Neuron (in vitro differentiated cells): ENCODE measurements around the gene TTC28.

ENCODE experiments used
- H2AFZ ChIP-seq: one replicate; pipeline ENCODE4 v1.6.1; 2013; ENCODE audit warnings: low read depth, mild to moderate bottlenecking, inconsistent platforms, low read length, moderate library complexity
- H3K27me3 ChIP-seq: one replicate; pipeline ENCODE4 v1.6.1; 2013; ENCODE audit warnings: low read length; ENCODE audit not compliant: insufficient read depth
- H3K36me3 ChIP-seq: one replicate; pipeline ENCODE4 v1.6.1; 2013; ENCODE audit warnings: low read length; ENCODE audit not compliant: insufficient read depth
- H3K4me1 ChIP-seq: one replicate; pipeline ENCODE4 v1.6.1; 2013; ENCODE audit warnings: low read length; ENCODE audit not compliant: insufficient read depth
- H3K4me3 ChIP-seq: 2 replicates; pipeline ENCODE4 v1.5.1; 2013; ENCODE audit warnings: mild to moderate bottlenecking, low read length, moderate library complexity
- H3K9me3 ChIP-seq: one replicate; pipeline ENCODE4 v1.6.1; 2013; ENCODE audit warnings: low read length

TTC28 gene

DNA sequence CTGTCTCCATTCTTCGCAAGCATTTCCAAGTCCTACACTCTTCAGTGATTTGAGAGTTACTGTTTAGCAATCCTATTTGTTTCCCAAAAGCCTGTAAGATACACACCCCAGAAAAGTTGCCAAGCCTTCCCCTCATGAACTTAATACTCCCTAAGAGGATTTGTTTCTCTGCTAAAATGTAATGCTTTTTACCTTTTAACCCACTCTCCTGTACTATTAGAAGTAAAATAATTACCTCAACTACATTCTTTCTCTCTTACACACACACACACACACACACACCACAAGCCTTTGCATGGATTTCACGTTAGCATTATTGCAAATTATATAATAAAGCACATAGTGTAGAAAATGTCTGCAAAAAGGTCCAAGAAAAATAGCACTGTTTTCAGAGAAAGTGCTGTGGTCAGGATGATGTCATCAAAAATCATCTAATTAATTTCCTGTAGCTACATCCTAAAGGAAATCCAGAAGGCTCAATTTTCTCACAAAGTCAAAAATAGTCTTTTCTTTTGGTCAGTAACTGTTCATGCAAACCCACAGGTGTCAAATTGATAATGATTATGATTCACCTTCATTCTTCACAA is 396.5 kb downstream of the TTC28 start:
- no peak overlapping the region for H2AFZ ChIP-seq
- H3K27me3 ChIP-seq, result no peaks in the 10 kb centered on the region
- H3K36me3 ChIP-seq, result peaks cover 1% of the 10 kb centered on the region
- no peaks in the 10 kb centered on the region for H3K4me1 ChIP-seq
- H3K9me3 ChIP-seq, result no peaks in the 10 kb centered on the region
- no peak overlapping the region for H3K4me3 ChIP-seq

DNA sequence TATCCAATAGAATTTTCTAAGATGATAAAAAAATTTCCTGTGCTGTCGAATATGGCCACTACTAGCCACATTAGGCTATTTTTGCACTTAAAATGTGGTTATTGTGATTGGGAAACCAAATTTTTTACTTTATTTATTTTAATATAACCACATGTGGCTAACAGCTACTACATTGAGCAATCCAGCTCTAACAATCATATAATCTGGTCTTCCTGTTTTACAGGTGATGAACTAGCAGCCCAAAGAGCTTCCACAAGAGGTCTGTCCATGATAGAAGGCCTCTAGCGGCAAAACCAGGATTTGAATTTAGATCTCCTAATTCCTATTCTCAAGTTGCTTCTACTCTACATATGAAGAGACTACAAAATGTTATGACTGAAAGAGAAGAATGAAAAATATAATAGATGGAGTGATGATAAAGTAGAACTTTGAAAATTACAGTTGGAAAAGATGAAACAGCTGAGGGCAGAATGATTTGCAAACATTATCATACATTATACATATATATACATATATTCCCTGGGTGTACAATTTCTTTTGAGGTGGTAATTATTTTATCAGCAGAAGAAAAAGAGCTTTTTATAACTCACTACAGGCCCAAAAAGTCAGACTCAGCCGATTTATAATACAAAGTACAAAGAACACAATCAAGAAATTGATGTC is 397.1 kb downstream of the TTC28 start:
- Histone ChIP-seq H3K9me3 (no peaks in the 10 kb centered on the region), H3K36me3 (peaks cover 1% of the 10 kb centered on the region), H2AFZ (no peak overlapping the region), H3K4me1 (no peaks in the 10 kb centered on the region), H3K4me3 (no peak overlapping the region), H3K27me3 (no peaks in the 10 kb centered on the region)

DNA sequence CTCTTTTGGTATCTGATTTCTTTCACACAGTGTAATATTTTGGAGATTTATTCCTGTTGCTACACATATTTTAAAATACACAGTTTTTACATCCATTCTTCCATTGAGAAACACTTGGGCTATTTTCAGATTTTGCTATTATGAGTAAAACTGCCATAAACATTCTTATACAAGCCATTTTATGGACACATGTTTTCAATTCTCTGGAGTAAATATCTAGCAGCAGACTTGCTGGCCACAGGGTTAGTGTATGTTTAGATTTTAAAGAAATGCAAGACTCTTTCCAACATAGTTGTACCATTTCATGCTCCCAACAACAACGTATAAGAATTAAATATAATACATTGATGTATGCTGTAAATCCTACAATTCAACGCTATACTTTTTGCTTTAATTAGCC is 399.8 kb downstream of the TTC28 start:
- Histone ChIP-seq H2AFZ (no peak overlapping the region), H3K9me3 (no peaks in the 10 kb centered on the region), H3K4me3 (no peak overlapping the region), H3K4me1 (no peaks in the 10 kb centered on the region), H3K27me3 (no peaks in the 10 kb centered on the region), H3K36me3 (peaks cover 1% of the 10 kb centered on the region)

DNA sequence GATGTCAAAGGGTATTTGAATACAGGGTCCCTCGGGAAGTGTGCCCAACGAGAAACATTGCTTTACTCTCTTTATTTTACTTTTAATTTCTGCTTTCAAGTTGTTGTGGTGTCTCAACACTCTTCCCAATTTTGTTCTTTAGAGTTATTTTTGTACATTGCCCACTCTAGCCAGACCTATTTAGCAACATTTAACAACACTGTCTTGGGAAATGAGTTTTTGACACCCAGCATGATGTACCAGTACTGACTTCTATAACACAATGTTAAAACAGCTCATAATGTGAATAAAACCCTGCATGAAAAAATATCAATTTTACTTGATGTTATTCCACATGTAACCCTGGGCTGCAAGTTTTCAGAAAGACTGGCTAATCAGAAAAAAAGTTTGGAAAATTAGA is 410.4 kb downstream of the TTC28 start:
- no peaks in the 10 kb centered on the region for H3K4me1 ChIP-seq
- H3K9me3 ChIP-seq, result no peaks in the 10 kb centered on the region
- H3K4me3 ChIP-seq, result no peak overlapping the region
- no peaks in the 10 kb centered on the region for H3K36me3 ChIP-seq
- no peak overlapping the region for H2AFZ ChIP-seq
- H3K27me3 ChIP-seq, result no peaks in the 10 kb centered on the region

DNA sequence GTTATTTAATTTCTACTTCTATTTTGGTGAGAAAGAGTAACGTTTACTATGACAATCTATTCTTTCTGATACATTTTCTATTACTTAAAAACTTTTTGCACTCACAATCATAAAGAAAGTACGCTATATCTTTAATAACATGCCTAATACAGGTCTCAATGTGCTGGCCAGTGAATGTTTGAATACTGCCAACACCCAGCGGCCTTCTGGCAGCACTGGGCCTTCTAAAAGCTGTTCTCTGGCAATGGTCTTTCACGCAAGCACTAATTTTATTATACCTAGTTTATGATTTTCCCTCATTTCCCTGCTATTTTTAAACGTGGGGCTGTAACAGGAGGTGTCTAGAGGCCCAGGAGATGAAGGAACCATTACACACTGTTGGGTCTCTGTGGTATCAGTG is 410.8 kb downstream of the TTC28 start:
- Histone ChIP-seq H2AFZ (no peak overlapping the region), H3K4me3 (no peak overlapping the region), H3K36me3 (no peaks in the 10 kb centered on the region), H3K9me3 (no peaks in the 10 kb centered on the region), H3K4me1 (no peaks in the 10 kb centered on the region), H3K27me3 (no peaks in the 10 kb centered on the region)

DNA sequence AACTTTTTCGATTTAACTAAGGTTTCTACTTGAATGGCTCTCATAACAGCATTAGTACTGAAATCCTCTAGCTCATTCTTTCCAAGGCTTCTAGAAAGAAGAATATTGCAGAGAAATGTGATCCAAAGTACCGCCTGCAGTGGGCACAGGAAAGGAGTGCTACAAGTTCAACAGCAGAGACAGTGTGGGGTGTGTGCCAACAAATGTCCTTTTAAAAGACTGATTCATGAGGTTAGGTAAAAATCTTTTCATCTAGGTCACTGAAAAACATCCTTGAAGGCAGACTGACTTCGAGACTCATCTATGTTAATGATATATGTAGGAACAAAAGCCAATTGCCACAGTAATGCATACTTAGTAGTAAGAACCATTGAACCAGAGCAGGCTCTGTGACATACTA is 411.5 kb downstream of the TTC28 start:
- Histone ChIP-seq H2AFZ (no peak overlapping the region), H3K36me3 (no peaks in the 10 kb centered on the region), H3K27me3 (no peaks in the 10 kb centered on the region), H3K4me1 (no peaks in the 10 kb centered on the region), H3K4me3 (no peak overlapping the region), H3K9me3 (no peaks in the 10 kb centered on the region)

DNA sequence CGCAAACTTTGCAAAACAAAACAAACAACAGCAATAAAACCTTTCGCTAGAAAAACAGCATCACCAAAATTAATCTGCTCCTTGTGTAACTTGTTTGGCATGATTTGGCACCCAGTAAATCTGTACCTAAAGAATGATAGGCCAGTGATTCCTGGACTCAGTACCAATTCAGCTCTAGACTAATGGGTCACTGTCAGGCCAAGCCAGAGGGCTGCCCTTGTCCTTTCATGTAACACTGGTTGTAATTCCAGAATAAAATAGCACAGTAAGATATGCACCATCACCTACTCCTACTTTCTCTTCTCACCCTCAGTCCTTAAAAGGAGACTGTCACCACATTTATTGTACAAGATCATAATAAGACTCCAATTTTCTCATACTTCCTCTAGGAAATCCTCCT is 419.0 kb downstream of the TTC28 start:
- Histone ChIP-seq H3K9me3 (peaks cover 3% of the 10 kb centered on the region), H3K4me1 (peaks cover 7% of the 10 kb centered on the region), H3K36me3 (no peaks in the 10 kb centered on the region), H3K4me3 (no peak overlapping the region), H2AFZ (no peak overlapping the region), H3K27me3 (no peaks in the 10 kb centered on the region)

DNA sequence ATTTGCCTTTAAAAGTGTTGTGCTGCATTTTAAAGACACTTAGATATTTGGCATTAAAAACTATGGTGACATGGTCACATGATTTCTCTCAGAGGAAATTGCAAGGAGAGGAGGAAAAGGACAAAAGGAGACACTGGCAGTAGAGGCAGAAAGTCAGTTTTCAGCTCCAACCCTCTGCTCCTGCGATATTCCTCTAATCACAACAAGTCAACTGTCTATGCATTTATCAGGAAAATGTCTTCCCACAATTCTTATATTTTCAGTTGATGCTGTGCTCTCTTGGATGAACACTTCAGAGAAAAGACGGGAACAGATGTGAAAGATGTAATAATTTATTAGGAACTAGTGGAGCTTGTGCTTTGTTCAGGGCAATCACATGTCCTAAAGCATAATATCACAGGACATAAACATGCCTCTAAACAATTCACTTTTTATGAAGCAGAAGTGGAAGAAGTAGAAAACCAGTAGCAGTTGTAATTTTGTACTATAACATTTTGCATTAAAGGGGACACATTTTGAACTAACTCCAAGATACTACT is 419.8 kb downstream of the TTC28 start:
- Histone ChIP-seq H3K4me3 (no peak overlapping the region), H2AFZ (no peak overlapping the region), H3K27me3 (no peaks in the 10 kb centered on the region), H3K36me3 (no peaks in the 10 kb centered on the region), H3K9me3 (peaks cover 3% of the 10 kb centered on the region), H3K4me1 (peaks cover 7% of the 10 kb centered on the region)

DNA sequence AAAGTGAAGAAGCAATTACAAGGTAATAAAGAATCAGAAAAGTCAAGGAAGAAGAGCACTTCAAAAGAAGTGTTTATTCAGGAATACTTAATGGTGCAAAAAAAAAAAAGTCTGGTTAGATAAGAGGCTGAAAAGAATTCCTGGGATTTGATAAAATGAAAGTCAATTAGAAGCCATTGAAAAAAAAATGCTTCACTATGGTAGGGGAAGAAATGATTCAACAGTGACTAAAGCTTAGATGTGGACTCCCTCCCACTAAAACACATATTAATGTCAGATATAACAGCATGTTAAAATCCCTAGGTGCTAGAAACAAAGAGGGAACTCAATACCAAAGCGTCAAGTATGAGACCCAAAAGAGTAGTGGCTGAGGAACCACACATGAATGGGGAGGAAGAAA is 425.2 kb downstream of the TTC28 start:
- H3K4me3 ChIP-seq, result no peak overlapping the region
- H3K27me3 ChIP-seq, result no peaks in the 10 kb centered on the region
- no peaks in the 10 kb centered on the region for H3K36me3 ChIP-seq
- H3K9me3 ChIP-seq, result peaks cover 3% of the 10 kb centered on the region
- H3K4me1 ChIP-seq, result peaks cover 7% of the 10 kb centered on the region
- no peak overlapping the region for H2AFZ ChIP-seq

DNA sequence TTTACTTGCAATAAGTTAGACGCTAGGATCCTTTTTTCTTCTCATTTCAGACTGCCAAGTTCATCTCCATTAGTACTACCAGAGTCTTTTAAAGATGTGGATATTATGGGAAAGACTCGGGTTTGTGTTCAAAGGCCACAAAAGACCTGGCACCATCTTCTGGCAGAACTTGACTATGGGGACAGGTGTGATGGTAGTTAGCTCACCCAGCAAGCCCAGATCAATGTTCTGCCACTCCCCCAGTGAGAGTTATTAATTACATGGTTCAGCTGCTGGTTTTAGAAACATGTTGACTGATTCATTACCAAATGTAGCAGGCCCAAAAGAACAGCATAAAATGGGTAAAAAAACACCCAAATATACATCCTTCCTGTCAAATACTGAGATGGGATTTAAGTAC is 427.1 kb downstream of the TTC28 start:
- H3K27me3 ChIP-seq, result no peaks in the 10 kb centered on the region
- H3K36me3 ChIP-seq, result no peaks in the 10 kb centered on the region
- peaks cover 3% of the 10 kb centered on the region for H3K9me3 ChIP-seq
- no peak overlapping the region for H2AFZ ChIP-seq
- no peak overlapping the region for H3K4me3 ChIP-seq
- peaks cover 22% of the 10 kb centered on the region for H3K4me1 ChIP-seq

DNA sequence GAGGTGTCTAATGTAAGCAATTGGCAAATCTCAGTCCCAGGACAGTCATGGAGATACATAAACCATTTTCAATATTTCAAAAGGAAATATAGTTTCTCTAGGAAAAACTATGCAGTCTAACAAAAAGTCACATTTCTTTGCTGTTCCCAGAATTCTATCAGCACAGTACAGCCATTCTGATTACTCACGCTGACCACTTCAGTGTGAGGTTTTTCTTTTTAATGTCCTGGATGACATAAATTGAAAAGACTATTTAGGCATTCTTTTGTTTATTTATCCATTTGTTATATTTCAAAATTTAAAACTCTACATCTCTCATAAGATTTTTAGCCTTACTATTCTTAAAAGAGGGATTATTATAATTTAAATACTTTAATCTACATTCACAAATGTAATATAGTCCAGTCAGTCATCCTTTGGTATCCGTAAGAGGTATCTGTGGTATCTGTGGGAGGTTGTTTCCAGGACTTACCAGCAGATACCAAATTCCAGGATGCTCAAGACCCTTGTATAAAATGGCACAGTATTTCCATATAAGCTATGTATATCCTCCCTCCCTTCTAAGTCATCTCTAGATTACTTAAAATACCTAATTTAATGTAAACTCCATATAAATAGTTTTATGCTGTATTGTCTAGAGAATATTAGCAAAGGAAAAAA is 429.5 kb downstream of the TTC28 start:
- no peak overlapping the region for H2AFZ ChIP-seq
- H3K9me3 ChIP-seq, result no peaks in the 10 kb centered on the region
- no peaks in the 10 kb centered on the region for H3K27me3 ChIP-seq
- H3K36me3 ChIP-seq, result no peaks in the 10 kb centered on the region
- H3K4me1 ChIP-seq, result peaks cover 43% of the 10 kb centered on the region
- no peak overlapping the region for H3K4me3 ChIP-seq

DNA sequence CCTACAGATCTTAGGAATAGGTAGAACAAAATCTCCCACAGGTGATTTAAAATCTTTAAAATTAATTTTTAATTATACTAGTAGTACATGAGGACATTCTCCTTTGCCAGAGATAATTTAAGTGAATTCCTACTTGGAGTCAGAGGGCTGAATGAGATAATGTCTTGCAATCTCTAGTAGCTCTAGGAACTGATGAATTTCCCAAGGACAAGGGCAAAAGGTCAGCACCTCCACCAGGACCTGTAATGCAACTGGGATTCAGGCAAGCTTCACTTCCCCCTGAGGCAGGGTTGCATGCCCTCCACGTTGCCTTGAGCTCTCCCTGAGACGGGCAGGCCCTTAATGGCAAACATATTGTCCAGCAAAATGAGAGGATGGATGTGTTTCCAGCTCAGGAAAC is 430.2 kb downstream of the TTC28 start:
- Histone ChIP-seq H3K4me1 (peaks cover 49% of the 10 kb centered on the region), H2AFZ (no peak overlapping the region), H3K9me3 (no peaks in the 10 kb centered on the region), H3K27me3 (no peaks in the 10 kb centered on the region), H3K36me3 (no peaks in the 10 kb centered on the region), H3K4me3 (no peak overlapping the region)

DNA sequence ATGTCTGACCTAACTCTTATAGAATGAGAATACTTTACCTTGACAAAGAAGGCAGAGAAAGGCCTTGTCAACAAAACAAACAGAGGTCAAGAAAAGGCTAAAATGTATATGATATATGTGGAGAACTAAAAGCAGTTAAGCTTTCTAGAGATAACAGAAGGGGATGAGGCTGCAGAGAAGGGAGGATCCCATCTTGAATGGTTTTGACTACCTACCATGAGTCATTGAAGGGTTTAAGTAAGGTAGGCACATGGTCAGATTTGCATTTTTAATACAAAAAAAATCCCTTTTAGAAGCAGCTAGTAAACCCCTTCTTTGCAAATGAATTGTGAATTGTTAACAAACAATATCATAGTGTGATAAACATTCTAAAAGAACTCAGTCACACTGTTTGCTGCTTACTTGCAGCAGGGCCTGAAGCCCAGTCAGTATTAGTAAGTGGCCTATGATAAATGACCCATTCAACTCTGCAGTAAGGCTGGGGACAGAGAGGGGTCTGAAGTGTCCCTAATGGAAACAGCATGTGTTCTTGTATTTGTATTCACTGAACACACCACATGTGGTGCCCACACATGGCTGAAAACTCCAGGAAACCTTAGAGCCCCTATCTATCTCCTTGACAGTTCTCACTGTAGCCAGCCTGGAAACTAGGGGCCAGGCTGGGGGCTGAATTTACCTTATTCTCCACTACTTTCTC is 431.8 kb downstream of the TTC28 start:
- Histone ChIP-seq H3K36me3 (no peaks in the 10 kb centered on the region), H3K9me3 (no peaks in the 10 kb centered on the region), H3K4me3 (no peak overlapping the region), H2AFZ (no peak overlapping the region), H3K27me3 (no peaks in the 10 kb centered on the region), H3K4me1 (peaks cover 50% of the 10 kb centered on the region)
